Liver (tissue), 10 donors: ENCODE measurements around the gene PGBD2. TPM values are rescaled to one million over a fixed set of nuclear protein-coding genes. Genes with fewer than 3 reads are reported as not detected.
A peak's percentile ranks its signal among the peaks of the same experiment; 100 is the strongest.
"Not testable (repeated sequence)": the region's sequence is repeated elsewhere in the genome, so short reads cannot be mapped to it uniquely, and the experiment has no call there.

Source experiments
- DNase-seq: peaks from one replicate; pipeline ENCODE4 v3.0.0-alpha.2; 2017; ENCODE audit warnings: low spot score
- H3K27ac ChIP-seq, 2 donors: one replicate each; pipeline ENCODE4 v1.7.0; 2013; ENCODE audit warnings: inconsistent platforms in 2 of 2, low read length in 2 of 2, control low read depth in 1 of 2, low read depth in 1 of 2, mild to moderate bottlenecking in 1 of 2
- H3K27me3 ChIP-seq, 4 donors: one replicate each; pipeline versions ENCODE4 v1.6.1 to v1.7.0; 2013; ENCODE audit warnings: low read length in 3 of 4, inconsistent platforms in 1 of 4, mild to moderate bottlenecking in 1 of 4, moderate library complexity in 1 of 4; ENCODE audit not compliant: control insufficient read depth in 4 of 4, insufficient read depth in 4 of 4
- H3K36me3 ChIP-seq, 4 donors: one replicate each; pipeline versions ENCODE4 v1.6.1 to v1.7.0; 2013; ENCODE audit warnings: low read length in 3 of 4, mild to moderate bottlenecking in 3 of 4, low read depth in 1 of 4, moderate library complexity in 1 of 4; ENCODE audit not compliant: control insufficient read depth in 4 of 4, insufficient read depth in 3 of 4
- H3K4me1 ChIP-seq, 4 donors: one replicate each; pipeline versions ENCODE4 v1.6.1 to v1.7.0; 2013; ENCODE audit warnings: low read length in 3 of 4, mild to moderate bottlenecking in 3 of 4, moderate library complexity in 1 of 4; ENCODE audit not compliant: control insufficient read depth in 4 of 4, insufficient read depth in 4 of 4
- H3K4me3 ChIP-seq, 3 donors: one replicate each; pipeline versions ENCODE4 v1.6.1 to v1.7.0; 2013; ENCODE audit warnings: low read length in 3 of 3, control low read depth in 1 of 3, low read depth in 1 of 3, mild to moderate bottlenecking in 1 of 3
- H3K9ac ChIP-seq, 2 donors: one replicate each; pipeline ENCODE4 v1.7.0; 2013; ENCODE audit warnings: low read length in 2 of 2, mild to moderate bottlenecking in 2 of 2, moderate library complexity in 2 of 2, control low read depth in 1 of 2, low read depth in 1 of 2
- H3K9me3 ChIP-seq, 4 donors: one replicate each; pipeline versions ENCODE4 v1.6.1 to v1.7.0; 2013; ENCODE audit warnings: low read length in 3 of 4; ENCODE audit not compliant: control insufficient read depth in 4 of 4
- NR2F2 ChIP-seq: IDR thresholded peaks from 2 replicates; pipeline ENCODE4 v1.6.1; 2016; ENCODE audit warnings: antibody characterized with exemption
- WGBS: extraction: QIAGEN DNeasy Blood & Tissue Kit; methylation state at CpG from one replicate; pipeline ENCODE4 v1.1.7; 2013; 5-methylcytosine and 5-hydroxymethylcytosine counted together
- polyA plus RNA-seq, 2 donors: library from polyadenylated mRNA; stranded (reverse) in 1 of 2; unstranded in 1 of 2; fragments of 200-250 nt in 1 of 2; fragments of >200 nt in 1 of 2; fragmentation: Nextera tagmentation in 1 of 2; extraction: Ambion mirVana in 1 of 2; gene quantifications; one replicate each; pipeline versions ENCODE4 v1.2.1 to v1.2.3, GENCODE V29; 2013 to 2015
- small RNA-seq: library from RNA; depleted of rRNA; stranded (forward); fragments of <200 nt; gene quantifications from one replicate; pipeline ENCODE3, GENCODE V24; 2014
- total RNA-seq, 2 donors: library from RNA; depleted of rRNA; stranded (reverse); fragments of >200 nt; gene quantifications; one replicate each; pipeline ENCODE4 v1.2.3, GENCODE V29; 2014
- donor health status: healthy.
- donor health status: healthy.
- donor health status: healthy.
- donor health status: healthy.
- donor health status: healthy.

PGBD2 gene
- total and polyA plus RNA-seq, 4 donors: 2.6 to 11.1 (median 4.7) TPM

- not testable (repeated sequence) for H3K27ac ChIP-seq, H3K9ac ChIP-seq, H3K27me3 ChIP-seq, H3K4me3 ChIP-seq, H3K4me1 ChIP-seq, DNase-seq, H3K9me3 ChIP-seq, H3K36me3 ChIP-seq
- WGBS: 78% methylated on average over 7 of the region's 9 CpGs
Observed at GRCh38 chr1:248938173-248938809, 32.3 kb downstream of the PGBD2 start.

GRCh38 chr1:248944134-248944999, 38.3 kb downstream of the PGBD2 start:
- H3K9me3 ChIP-seq, DNase-seq, H3K9ac ChIP-seq, H3K27me3 ChIP-seq, H3K4me1 ChIP-seq, H3K4me3 ChIP-seq, H3K27ac ChIP-seq, H3K36me3 ChIP-seq: not testable (repeated sequence)
- WGBS: 65% methylated on average over 39 of the region's 77 CpGs

GRCh38 chr1:248945000-248945423, 39.0 kb downstream of the PGBD2 start:
- 72% methylated on average over 30 of the region's 33 CpGs for WGBS
- H3K27ac ChIP-seq, H3K4me1 ChIP-seq, H3K27me3 ChIP-seq, H3K36me3 ChIP-seq, DNase-seq, H3K9me3 ChIP-seq, H3K9ac ChIP-seq, H3K4me3 ChIP-seq: not testable (repeated sequence)

GRCh38 chr1:248945453-248945852, 39.4 kb downstream of the PGBD2 start:
- H3K9ac ChIP-seq, H3K27ac ChIP-seq, H3K36me3 ChIP-seq, H3K4me1 ChIP-seq, H3K4me3 ChIP-seq, H3K9me3 ChIP-seq, H3K27me3 ChIP-seq: not testable (repeated sequence)
- WGBS: 80% methylated on average over 12 of the region's 13 CpGs
- peak; percentile 35 for DNase-seq
- peak; percentile 35 for TF ChIP-seq NR2F2

GRCh38 chr1:248945856-248946416, 39.9 kb downstream of the PGBD2 start:
- H3K4me3 ChIP-seq, DNase-seq, H3K27ac ChIP-seq, H3K9me3 ChIP-seq, H3K4me1 ChIP-seq, H3K9ac ChIP-seq, H3K27me3 ChIP-seq, H3K36me3 ChIP-seq: not testable (repeated sequence)

Small RNA genes within 50 kb of the gene (small RNA-seq; reads per million reads assigned to genes)
- gene RNU6-1205P: not detected

Other genes starting within 250 kb of the PGBD2 start
- not detected for gene OR14I1, start 203.5 kb upstream of the PGBD2 start, total RNA-seq
- not detected for gene OR14I1, start 203.5 kb upstream of the PGBD2 start, polyA plus RNA-seq
- not detected for gene LYPD8, start 150.5 kb upstream of the PGBD2 start, total RNA-seq
- not detected for gene LYPD8, start 150.5 kb upstream of the PGBD2 start, polyA plus RNA-seq
- 10 to 100 TPM; 14.3 to 16.4 TPM for gene SH3BP5L, start 80.3 kb upstream of the PGBD2 start, total RNA-seq
- 10 to 100 TPM in 1 of 2 donors, 1 to 10 TPM in 1; 1.5 to 10.6 TPM for gene SH3BP5L, start 80.3 kb upstream of the PGBD2 start, polyA plus RNA-seq
- 10 to 100 TPM; 22.6 to 28.0 TPM for gene ZNF672, start 68.0 kb upstream of the PGBD2 start, total RNA-seq
- gene ZNF672, start 68.0 kb upstream of the PGBD2 start, polyA plus RNA-seq: 10 to 100 TPM in 1 of 2 donors, 1 to 10 TPM in 1; 6.4 to 17.5 TPM
- gene ZNF692, start 47.1 kb upstream of the PGBD2 start, total RNA-seq: 10 to 100 TPM in 1 of 2 donors, 1 to 10 TPM in 1; 7.8 to 16.3 TPM
- 10 to 100 TPM in 1 of 2 donors, 1 to 10 TPM in 1; 8.1 to 12.7 TPM for gene ZNF692, start 47.1 kb upstream of the PGBD2 start, polyA plus RNA-seq